ENCODE data around the gene BMP7.

- TF ChIP-seq TAF1 (IDR thresholded peaks at IDR 0.05; ENCODE audit: low read depth, low read length) (no peak), CTCF (IDR thresholded peaks at IDR 0.05; ENCODE audit: control extremely low read depth in 1 of 3, insufficient read depth in 1 of 3, low read depth in 1 of 3, low read length in 3 of 3) (no peak), RXRA (IDR thresholded peaks at IDR 0.05; ENCODE audit: insufficient read depth, low read depth, low read length) (no peak), SIN3A (conservative IDR thresholded peaks at IDR 0.05 in 1 of 2, IDR thresholded peaks at IDR 0.05 in 1 of 2; ENCODE audit: low read depth in 1 of 2, low read length in 2 of 2) (no peak), CHD2 (IDR thresholded peaks at IDR 0.05; ENCODE audit: low read length) (no peak), EP300 (IDR thresholded peaks at IDR 0.05; ENCODE audit: borderline replicate concordance in 1 of 2, low read depth in 2 of 2, low read length in 2 of 2) (no peak), RAD21 (IDR thresholded peaks at IDR 0.05 in 1 of 2, conservative IDR thresholded peaks at IDR 0.05 in 1 of 2; ENCODE audit: low read depth in 2 of 2, low read length in 2 of 2) (no peak), JUN (IDR thresholded peaks at IDR 0.05; ENCODE audit: low read depth, low read length) (no peak), POLR2A (IDR thresholded peaks at IDR 0.05; ENCODE audit: control extremely low read depth in 1 of 2, low read depth in 2 of 2, low read length in 2 of 2) (no peak), MAX (IDR thresholded peaks at IDR 0.05) (no peak), YY1 (IDR thresholded peaks at IDR 0.05; ENCODE audit: low read depth, low read length) (no peak), SP1 (IDR thresholded peaks at IDR 0.05; ENCODE audit: low read depth, low read length) (no peak)
Measured at GRCh38 chr20:57176842-57177241, 89.6 kb downstream of the BMP7 start.

Measured in H1 (cell line).